H1 (cell line): Measurements from ENCODE around the gene LAP3.

ENCODE experiments used
- CREB1 ChIP-seq: IDR thresholded peaks from 2 replicates; pipeline ENCODE4 v1.6.1; 2012; ENCODE audit warnings: inconsistent platforms
- HDAC2 ChIP-seq, 2 experiments: fragments of 300-600 bp in 1 of 2; sonication (generic) in 1 of 2; IDR thresholded peaks; 2 replicates each; pipeline ENCODE4 v1.6.1; 2011 to 2012; ENCODE audit warnings: low read depth in 2 of 2, low read length in 2 of 2, mild to moderate bottlenecking in 2 of 2, moderate library complexity in 2 of 2, borderline replicate concordance in 1 of 2, inconsistent platforms in 1 of 2
- TF ChIP-seq, protein P1 (sequence below), 3 experiments: IDR thresholded peaks; 1 replicate in 2 of 3; 2 replicates in 1 of 3; pipeline versions ENCODE4 v1.5.1 to v1.6.1; 2011; ENCODE audit warnings: low read length in 3 of 3, mild to moderate bottlenecking in 3 of 3, inconsistent platforms in 2 of 3, low read depth in 1 of 3, moderate library complexity in 1 of 3; ENCODE audit not compliant: insufficient read depth in 1 of 3; ENCODE audit errors: control extremely low read depth in 1 of 3

DNA sequence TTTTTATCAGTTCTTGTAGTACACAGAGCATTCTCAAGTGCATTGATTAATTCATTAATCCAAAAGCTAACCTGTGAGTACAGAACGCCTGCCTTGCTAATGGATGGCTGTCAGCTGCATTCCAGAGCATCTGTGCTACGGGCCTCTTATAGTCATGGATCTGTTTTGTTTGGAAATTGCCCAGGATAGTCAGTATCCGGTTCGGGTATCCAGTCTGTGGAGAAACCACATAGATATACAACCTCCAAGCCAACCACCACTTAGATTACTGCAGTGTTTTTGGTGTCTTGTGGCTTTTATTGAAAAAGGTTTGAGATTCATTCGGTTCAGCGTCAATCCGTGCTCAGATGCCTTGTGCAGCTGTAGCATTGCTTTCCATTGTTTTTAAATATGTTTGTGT is 4.0 kb downstream of the LAP3 start:
- TF ChIP-seq, protein P1, sequence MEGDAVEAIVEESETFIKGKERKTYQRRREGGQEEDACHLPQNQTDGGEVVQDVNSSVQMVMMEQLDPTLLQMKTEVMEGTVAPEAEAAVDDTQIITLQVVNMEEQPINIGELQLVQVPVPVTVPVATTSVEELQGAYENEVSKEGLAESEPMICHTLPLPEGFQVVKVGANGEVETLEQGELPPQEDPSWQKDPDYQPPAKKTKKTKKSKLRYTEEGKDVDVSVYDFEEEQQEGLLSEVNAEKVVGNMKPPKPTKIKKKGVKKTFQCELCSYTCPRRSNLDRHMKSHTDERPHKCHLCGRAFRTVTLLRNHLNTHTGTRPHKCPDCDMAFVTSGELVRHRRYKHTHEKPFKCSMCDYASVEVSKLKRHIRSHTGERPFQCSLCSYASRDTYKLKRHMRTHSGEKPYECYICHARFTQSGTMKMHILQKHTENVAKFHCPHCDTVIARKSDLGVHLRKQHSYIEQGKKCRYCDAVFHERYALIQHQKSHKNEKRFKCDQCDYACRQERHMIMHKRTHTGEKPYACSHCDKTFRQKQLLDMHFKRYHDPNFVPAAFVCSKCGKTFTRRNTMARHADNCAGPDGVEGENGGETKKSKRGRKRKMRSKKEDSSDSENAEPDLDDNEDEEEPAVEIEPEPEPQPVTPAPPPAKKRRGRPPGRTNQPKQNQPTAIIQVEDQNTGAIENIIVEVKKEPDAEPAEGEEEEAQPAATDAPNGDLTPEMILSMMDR (IDR thresholded peaks at IDR 0.05; ENCODE audit: control extremely low read depth in 1 of 3, insufficient read depth in 1 of 3, low read depth in 1 of 3, low read length in 3 of 3): no peak
- TF ChIP-seq HDAC2 (IDR thresholded peaks at IDR 0.05; ENCODE audit: borderline replicate concordance in 1 of 2, low read depth in 2 of 2, low read length in 2 of 2) (no peak), CREB1 (no peak)
